Right lobe of liver (tissue), 4 donors: Measurements from ENCODE around the gene MRLN.

Experiments
- POLR2A ChIP-seq: fragments of 450-650 bp; IDR thresholded peaks from one replicate; pipeline ENCODE4 v1.6.1; 2017; ENCODE audit warnings: antibody characterized with exemption, mild to moderate bottlenecking
- TF ChIP-seq, protein P1 (sequence below), 4 donors: fragments of 200-600 bp in 3 of 4; fragments of 450-650 bp in 1 of 4; IDR thresholded peaks; one replicate each; pipeline versions ENCODE4 v1.5.1 to v1.8.0; 2016 to 2022; ENCODE audit warnings: antibody characterized with exemption in 4 of 4, mild to moderate bottlenecking in 2 of 4
- donor health status: DM: no; HTN: no; CAD: no.
- donor health status: DM: no; HTN: no; CAD: no.
- donor health status: DM: no; HTN: yes; CAD: no.

DNA sequence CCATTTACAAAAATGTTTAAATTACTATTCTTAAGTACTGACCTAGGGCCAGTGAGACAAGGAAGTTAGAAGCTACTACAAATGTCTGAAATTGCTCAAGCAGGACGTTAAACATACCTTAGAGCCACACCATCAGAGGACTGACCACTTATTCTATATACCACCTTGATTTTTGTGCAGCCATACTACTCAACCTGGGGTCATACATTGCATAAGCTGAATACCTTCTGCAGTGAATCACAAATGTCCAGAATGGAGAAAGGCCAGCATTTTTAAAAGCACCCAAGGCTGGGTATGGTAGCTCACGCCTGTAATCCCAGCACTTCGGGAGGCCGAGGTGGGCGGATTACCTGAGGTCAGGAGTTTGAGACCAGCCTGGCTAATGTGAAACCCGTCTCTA, 21.2 kb upstream of the MRLN start:
- TF ChIP-seq, protein P1, sequence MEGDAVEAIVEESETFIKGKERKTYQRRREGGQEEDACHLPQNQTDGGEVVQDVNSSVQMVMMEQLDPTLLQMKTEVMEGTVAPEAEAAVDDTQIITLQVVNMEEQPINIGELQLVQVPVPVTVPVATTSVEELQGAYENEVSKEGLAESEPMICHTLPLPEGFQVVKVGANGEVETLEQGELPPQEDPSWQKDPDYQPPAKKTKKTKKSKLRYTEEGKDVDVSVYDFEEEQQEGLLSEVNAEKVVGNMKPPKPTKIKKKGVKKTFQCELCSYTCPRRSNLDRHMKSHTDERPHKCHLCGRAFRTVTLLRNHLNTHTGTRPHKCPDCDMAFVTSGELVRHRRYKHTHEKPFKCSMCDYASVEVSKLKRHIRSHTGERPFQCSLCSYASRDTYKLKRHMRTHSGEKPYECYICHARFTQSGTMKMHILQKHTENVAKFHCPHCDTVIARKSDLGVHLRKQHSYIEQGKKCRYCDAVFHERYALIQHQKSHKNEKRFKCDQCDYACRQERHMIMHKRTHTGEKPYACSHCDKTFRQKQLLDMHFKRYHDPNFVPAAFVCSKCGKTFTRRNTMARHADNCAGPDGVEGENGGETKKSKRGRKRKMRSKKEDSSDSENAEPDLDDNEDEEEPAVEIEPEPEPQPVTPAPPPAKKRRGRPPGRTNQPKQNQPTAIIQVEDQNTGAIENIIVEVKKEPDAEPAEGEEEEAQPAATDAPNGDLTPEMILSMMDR (IDR thresholded peaks at IDR 0.05): no peak
- no peak for TF ChIP-seq POLR2A
